ENCODE results near the gene FAM98B.

Gene FAM98B

DNA sequence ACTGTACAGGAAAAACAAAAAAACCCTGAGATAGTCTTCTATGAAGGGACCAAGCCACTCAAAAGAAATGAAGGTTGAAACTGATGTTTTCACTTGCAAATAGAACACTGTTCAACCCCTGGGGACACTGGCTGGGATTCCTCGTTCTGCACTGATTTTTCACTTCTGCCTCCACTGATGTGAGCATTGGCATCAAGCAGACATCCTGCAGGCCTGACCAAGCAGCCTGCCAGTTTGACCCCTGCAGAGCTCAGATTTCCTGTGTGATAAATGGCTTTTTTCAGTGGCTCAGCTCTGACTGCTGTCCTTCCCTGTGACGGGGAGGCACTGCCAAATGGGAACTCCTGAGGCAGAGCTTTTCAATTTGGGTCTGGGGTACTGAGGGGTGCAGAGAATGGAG, 60.7 kb downstream of the FAM98B start:
- Histone ChIP-seq H3K9ac (ENCODE audit: low read length) (no peak overlapping the region), H4K8ac (ENCODE audit: low read depth, low read length) (no peak overlapping the region), H4K5ac (ENCODE audit: low read length) (no peak overlapping the region), H2BK15ac (replicated peaks; ENCODE audit: low read depth) (no peak overlapping the region), H3K27ac (ENCODE audit: low read depth, low read length) (no peak overlapping the region), H3K4me2 (ENCODE audit: low read length) (no peak overlapping the region), H2BK120ac (ENCODE audit: low read depth, low read length) (no peak overlapping the region), H3K23ac (ENCODE audit: low read length) (no peak overlapping the region), H3K79me2 (ENCODE audit: control insufficient read depth, insufficient read depth, low read length) (no peaks in the 10 kb centered on the region), H3K18ac (ENCODE audit: low read length) (no peak overlapping the region), H2AK5ac (ENCODE audit: low read length) (no peak overlapping the region), H3K27me3 (ENCODE audit: insufficient read depth, low read length, poor library complexity) (no peaks in the 10 kb centered on the region), H3K4me1 (ENCODE audit: control insufficient read depth, low read depth, low read length) (peaks cover 1% of the 10 kb centered on the region), H3K4ac (ENCODE audit: low read depth, low read length) (no peak overlapping the region), H3K79me1 (ENCODE audit: low read length) (no peaks in the 10 kb centered on the region), H2BK5ac (ENCODE audit: low read length) (no peak overlapping the region), H3K56ac (ENCODE audit: low read length) (no peak overlapping the region), H3K4me3 (ENCODE audit: low read length) (no peak overlapping the region), H3K36me3 (ENCODE audit: control insufficient read depth, insufficient read depth, low read length) (no peaks in the 10 kb centered on the region)
- DNase-seq = peak; percentile 72
- no CpG with 5 or more reads among the region's 2 CpGs for WGBS (ENCODE audit: extremely low coverage, insufficient coverage, low lambda C conversion rate)

DNA sequence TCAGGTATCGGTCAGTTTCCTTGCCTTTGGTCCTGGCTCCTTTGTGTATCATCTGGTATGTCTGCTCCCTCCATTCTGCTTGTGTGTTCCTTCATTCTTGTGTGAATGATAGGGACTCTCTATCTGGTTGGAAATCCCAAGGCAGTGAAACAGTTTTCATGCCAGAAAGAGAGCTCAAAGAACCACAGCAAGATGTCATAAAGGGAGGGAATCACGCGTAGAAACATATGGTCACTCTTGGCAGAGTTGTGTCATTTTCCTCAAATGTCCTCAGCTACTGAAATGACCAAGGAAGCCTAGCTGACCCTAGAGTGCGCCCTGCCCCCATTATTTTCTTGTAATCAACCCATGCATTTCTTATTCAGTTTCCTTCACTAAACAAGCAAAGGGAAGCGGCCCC, 62.7 kb downstream of the FAM98B start:
- Histone ChIP-seq H3K56ac (ENCODE audit: low read length) (no peak overlapping the region), H3K79me1 (ENCODE audit: low read length) (no peaks in the 10 kb centered on the region), H2BK15ac (replicated peaks; ENCODE audit: low read depth) (no peak overlapping the region), H3K9ac (ENCODE audit: low read length) (no peak overlapping the region), H3K27me3 (ENCODE audit: insufficient read depth, low read length, poor library complexity) (no peaks in the 10 kb centered on the region), H3K4me3 (ENCODE audit: low read length) (no peak overlapping the region), H3K79me2 (ENCODE audit: control insufficient read depth, insufficient read depth, low read length) (no peaks in the 10 kb centered on the region), H4K8ac (ENCODE audit: low read depth, low read length) (no peak overlapping the region), H2BK120ac (ENCODE audit: low read depth, low read length) (no peak overlapping the region), H3K4ac (ENCODE audit: low read depth, low read length) (no peak overlapping the region), H4K5ac (ENCODE audit: low read length) (no peak overlapping the region), H2AK5ac (ENCODE audit: low read length) (no peak overlapping the region), H3K27ac (ENCODE audit: low read depth, low read length) (no peak overlapping the region), H3K4me1 (ENCODE audit: control insufficient read depth, low read depth, low read length) (peaks cover 1% of the 10 kb centered on the region), H2BK5ac (ENCODE audit: low read length) (no peak overlapping the region), H3K18ac (ENCODE audit: low read length) (no peak overlapping the region), H3K23ac (ENCODE audit: low read length) (no peak overlapping the region), H3K4me2 (ENCODE audit: low read length) (no peak overlapping the region), H3K36me3 (ENCODE audit: control insufficient read depth, insufficient read depth, low read length) (no peaks in the 10 kb centered on the region)
- no CpG with 5 or more reads among the region's 5 CpGs for WGBS (ENCODE audit: extremely low coverage, insufficient coverage, low lambda C conversion rate)
- DNase-seq = no peak

DNA sequence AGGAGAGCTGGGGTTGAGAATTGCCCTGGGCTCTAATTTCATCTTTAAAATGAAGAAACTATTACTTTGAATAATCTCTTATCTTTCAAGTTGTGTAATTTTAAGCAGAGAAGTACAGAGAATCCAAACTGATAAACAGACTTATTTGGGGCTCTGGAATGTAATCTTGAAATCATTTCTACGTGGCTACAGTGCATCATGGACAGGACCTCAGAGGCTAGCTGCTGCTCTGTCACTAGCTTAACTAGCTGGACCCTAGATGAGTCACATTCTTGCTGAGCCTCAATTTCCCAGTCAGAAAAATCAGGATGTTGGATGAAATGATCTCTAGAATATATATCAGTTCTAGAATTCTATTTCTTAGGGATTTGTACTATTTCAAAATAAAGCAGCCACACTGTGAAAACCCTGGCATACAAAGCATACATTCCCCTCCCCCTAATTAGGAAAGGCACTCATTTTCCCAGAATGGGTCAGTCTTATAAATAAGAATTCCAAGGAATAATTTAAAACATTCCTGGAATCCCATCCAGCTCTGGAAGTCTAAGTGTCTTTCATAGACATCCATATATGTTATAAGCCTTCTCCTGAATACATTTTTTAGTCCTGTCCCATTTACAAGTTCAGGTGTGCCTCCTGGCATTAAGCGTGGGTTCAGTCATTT, 63.5 kb downstream of the FAM98B start:
- H3K36me3 ChIP-seq (ENCODE audit: control insufficient read depth, insufficient read depth, low read length) = no peaks in the 10 kb centered on the region
- H3K4me3 ChIP-seq (ENCODE audit: low read length) = no peak overlapping the region
- H2BK15ac ChIP-seq (replicated peaks; ENCODE audit: low read depth) = no peak overlapping the region
- no CpG with 5 or more reads among the region's 2 CpGs for WGBS (ENCODE audit: extremely low coverage, insufficient coverage, low lambda C conversion rate)
- no peaks in the 10 kb centered on the region for H3K79me1 ChIP-seq (ENCODE audit: low read length)
- H3K23ac ChIP-seq (ENCODE audit: low read length) = no peak overlapping the region
- no peak overlapping the region for H3K9ac ChIP-seq (ENCODE audit: low read length)
- no peak overlapping the region for H4K8ac ChIP-seq (ENCODE audit: low read depth, low read length)
- peaks cover 1% of the 10 kb centered on the region for H3K4me1 ChIP-seq (ENCODE audit: control insufficient read depth, low read depth, low read length)
- H3K18ac ChIP-seq (ENCODE audit: low read length) = no peak overlapping the region
- no peaks in the 10 kb centered on the region for H3K79me2 ChIP-seq (ENCODE audit: control insufficient read depth, insufficient read depth, low read length)
- H3K27me3 ChIP-seq (ENCODE audit: insufficient read depth, low read length, poor library complexity) = no peaks in the 10 kb centered on the region
- no peak overlapping the region for H2AK5ac ChIP-seq (ENCODE audit: low read length)
- no peak overlapping the region for H3K27ac ChIP-seq (ENCODE audit: low read depth, low read length)
- H4K5ac ChIP-seq (ENCODE audit: low read length) = no peak overlapping the region
- no peak overlapping the region for H2BK5ac ChIP-seq (ENCODE audit: low read length)
- H3K4me2 ChIP-seq (ENCODE audit: low read length) = no peak overlapping the region
- no peak overlapping the region for H2BK120ac ChIP-seq (ENCODE audit: low read depth, low read length)
- no peak overlapping the region for H3K4ac ChIP-seq (ENCODE audit: low read depth, low read length)
- no peak overlapping the region for H3K56ac ChIP-seq (ENCODE audit: low read length)
- no peak for DNase-seq

DNA sequence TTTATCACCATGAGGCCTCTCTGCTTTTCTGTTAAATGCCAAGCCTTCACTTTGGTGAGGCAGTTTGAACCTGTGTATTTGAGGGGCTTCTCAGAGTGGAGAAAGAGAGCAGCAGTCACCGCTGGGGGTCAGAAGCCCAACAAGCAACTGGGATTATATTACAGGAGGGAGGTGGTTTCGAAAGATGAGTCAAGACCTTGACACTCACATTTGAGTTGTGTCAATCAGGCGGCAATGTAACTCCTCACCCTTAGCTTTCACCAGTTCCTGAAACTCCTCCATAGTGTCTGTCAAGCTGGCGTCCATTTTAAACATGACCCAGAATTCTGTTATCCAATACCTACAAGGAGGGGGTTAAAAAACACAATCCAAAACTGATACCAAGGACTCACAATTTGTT, 64.2 kb downstream of the FAM98B start:
- H3K4me2 ChIP-seq (ENCODE audit: low read length) = no peak overlapping the region
- H4K8ac ChIP-seq (ENCODE audit: low read depth, low read length) = no peak overlapping the region
- no peaks in the 10 kb centered on the region for H3K79me1 ChIP-seq (ENCODE audit: low read length)
- peaks cover 1% of the 10 kb centered on the region for H3K4me1 ChIP-seq (ENCODE audit: control insufficient read depth, low read depth, low read length)
- H2BK120ac ChIP-seq (ENCODE audit: low read depth, low read length) = no peak overlapping the region
- no peak overlapping the region for H3K18ac ChIP-seq (ENCODE audit: low read length)
- no peaks in the 10 kb centered on the region for H3K79me2 ChIP-seq (ENCODE audit: control insufficient read depth, insufficient read depth, low read length)
- no peaks in the 10 kb centered on the region for H3K36me3 ChIP-seq (ENCODE audit: control insufficient read depth, insufficient read depth, low read length)
- WGBS (ENCODE audit: extremely low coverage, insufficient coverage, low lambda C conversion rate) = no CpG with 5 or more reads among the region's 4 CpGs
- H4K5ac ChIP-seq (ENCODE audit: low read length) = no peak overlapping the region
- no peak overlapping the region for H3K23ac ChIP-seq (ENCODE audit: low read length)
- no peak overlapping the region for H2BK15ac ChIP-seq (replicated peaks; ENCODE audit: low read depth)
- no peak overlapping the region for H3K4ac ChIP-seq (ENCODE audit: low read depth, low read length)
- H3K27ac ChIP-seq (ENCODE audit: low read depth, low read length) = no peak overlapping the region
- H3K4me3 ChIP-seq (ENCODE audit: low read length) = no peak overlapping the region
- no peak overlapping the region for H2BK5ac ChIP-seq (ENCODE audit: low read length)
- H3K27me3 ChIP-seq (ENCODE audit: insufficient read depth, low read length, poor library complexity) = no peaks in the 10 kb centered on the region
- H2AK5ac ChIP-seq (ENCODE audit: low read length) = no peak overlapping the region
- no peak overlapping the region for H3K9ac ChIP-seq (ENCODE audit: low read length)
- no peak overlapping the region for H3K56ac ChIP-seq (ENCODE audit: low read length)
- peak; percentile 32 for DNase-seq

DNA sequence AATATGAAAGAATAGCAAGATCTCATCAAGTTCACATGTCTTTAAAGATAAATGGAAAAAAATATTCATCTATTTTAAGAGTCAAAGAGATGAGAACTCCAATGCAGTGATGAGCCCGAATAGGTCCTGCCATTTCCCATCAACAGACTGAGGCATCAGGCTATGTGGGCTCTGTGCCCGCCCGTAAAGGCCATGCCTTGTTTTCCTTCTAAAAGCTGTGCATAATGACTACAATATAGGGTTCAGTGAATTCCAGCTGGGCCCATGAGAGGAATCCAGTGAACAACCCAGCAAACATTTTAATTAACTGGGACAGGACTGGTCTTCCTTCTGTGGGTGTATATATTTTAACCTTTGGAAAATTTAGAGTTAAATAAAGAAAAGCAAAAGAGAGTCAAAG, 66.1 kb downstream of the FAM98B start:
- Histone ChIP-seq H2BK15ac (replicated peaks; ENCODE audit: low read depth) (no peak overlapping the region), H4K5ac (ENCODE audit: low read length) (no peak overlapping the region), H2BK120ac (ENCODE audit: low read depth, low read length) (no peak overlapping the region), H2BK5ac (ENCODE audit: low read length) (no peak overlapping the region), H3K9ac (ENCODE audit: low read length) (no peak overlapping the region), H3K27ac (ENCODE audit: low read depth, low read length) (no peak overlapping the region), H3K79me1 (ENCODE audit: low read length) (no peaks in the 10 kb centered on the region), H3K23ac (ENCODE audit: low read length) (no peak overlapping the region), H3K79me2 (ENCODE audit: control insufficient read depth, insufficient read depth, low read length) (no peaks in the 10 kb centered on the region), H3K4me2 (ENCODE audit: low read length) (no peak overlapping the region), H2AK5ac (ENCODE audit: low read length) (no peak overlapping the region), H3K27me3 (ENCODE audit: insufficient read depth, low read length, poor library complexity) (no peaks in the 10 kb centered on the region), H3K18ac (ENCODE audit: low read length) (no peak overlapping the region), H3K56ac (ENCODE audit: low read length) (no peak overlapping the region), H3K4me1 (ENCODE audit: control insufficient read depth, low read depth, low read length) (no peaks in the 10 kb centered on the region), H3K4me3 (ENCODE audit: low read length) (no peak overlapping the region), H4K8ac (ENCODE audit: low read depth, low read length) (no peak overlapping the region), H3K4ac (ENCODE audit: low read depth, low read length) (no peak overlapping the region), H3K36me3 (ENCODE audit: control insufficient read depth, insufficient read depth, low read length) (no peaks in the 10 kb centered on the region)
- DNase-seq = no peak
- no CpG with 5 or more reads among the region's 3 CpGs for WGBS (ENCODE audit: extremely low coverage, insufficient coverage, low lambda C conversion rate)

DNA sequence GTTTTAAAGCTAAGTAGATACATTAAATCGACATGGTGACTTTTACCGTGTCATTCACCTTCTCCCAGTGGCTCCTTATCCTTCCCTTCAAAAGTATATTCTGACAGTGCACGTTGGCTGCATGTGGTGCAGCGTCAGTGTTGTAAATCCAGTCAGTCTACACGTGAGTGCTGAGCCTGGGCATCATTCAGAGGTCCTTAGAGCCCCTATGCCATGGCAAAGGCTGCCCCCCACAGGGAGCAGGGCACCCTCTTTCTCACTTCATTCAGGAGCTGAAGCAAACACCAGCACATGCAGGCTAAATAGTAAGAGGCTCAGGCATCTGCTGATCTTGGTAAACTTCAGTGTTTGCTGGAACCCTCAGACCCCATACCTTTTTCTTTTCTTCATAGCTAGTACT, 67.4 kb downstream of the FAM98B start:
- Histone ChIP-seq H3K4ac (ENCODE audit: low read depth, low read length) (no peak overlapping the region), H2BK5ac (ENCODE audit: low read length) (no peak overlapping the region), H3K23ac (ENCODE audit: low read length) (no peak overlapping the region), H4K5ac (ENCODE audit: low read length) (no peak overlapping the region), H3K56ac (ENCODE audit: low read length) (no peak overlapping the region), H2BK120ac (ENCODE audit: low read depth, low read length) (no peak overlapping the region), H3K4me3 (ENCODE audit: low read length) (no peak overlapping the region), H3K36me3 (ENCODE audit: control insufficient read depth, insufficient read depth, low read length) (no peaks in the 10 kb centered on the region), H3K4me2 (ENCODE audit: low read length) (no peak overlapping the region), H3K27ac (ENCODE audit: low read depth, low read length) (no peak overlapping the region), H2BK15ac (replicated peaks; ENCODE audit: low read depth) (no peak overlapping the region), H2AK5ac (ENCODE audit: low read length) (no peak overlapping the region), H3K4me1 (ENCODE audit: control insufficient read depth, low read depth, low read length) (no peaks in the 10 kb centered on the region), H3K9ac (ENCODE audit: low read length) (no peak overlapping the region), H3K79me1 (ENCODE audit: low read length) (no peaks in the 10 kb centered on the region), H3K79me2 (ENCODE audit: control insufficient read depth, insufficient read depth, low read length) (no peaks in the 10 kb centered on the region), H4K8ac (ENCODE audit: low read depth, low read length) (no peak overlapping the region), H3K27me3 (ENCODE audit: insufficient read depth, low read length, poor library complexity) (no peaks in the 10 kb centered on the region), H3K18ac (ENCODE audit: low read length) (no peak overlapping the region)
- WGBS (ENCODE audit: extremely low coverage, insufficient coverage, low lambda C conversion rate) = no CpG with 5 or more reads among the region's 5 CpGs
- no peak for DNase-seq

All from mesendoderm (in vitro differentiated cells).